HG02884 (cell line): Measurements from ENCODE around the gene CCDC92B.

ENCODE experiments used
- ATAC-seq: cut with Tn5 transposase; IDR thresholded peaks from one replicate; pipeline ENCODE4 v1.9.1; 2021; ENCODE audit warnings: mild to moderate bottlenecking, moderate library complexity; ENCODE audit not compliant: unreplicated experiment

Gene CCDC92B

DNA sequence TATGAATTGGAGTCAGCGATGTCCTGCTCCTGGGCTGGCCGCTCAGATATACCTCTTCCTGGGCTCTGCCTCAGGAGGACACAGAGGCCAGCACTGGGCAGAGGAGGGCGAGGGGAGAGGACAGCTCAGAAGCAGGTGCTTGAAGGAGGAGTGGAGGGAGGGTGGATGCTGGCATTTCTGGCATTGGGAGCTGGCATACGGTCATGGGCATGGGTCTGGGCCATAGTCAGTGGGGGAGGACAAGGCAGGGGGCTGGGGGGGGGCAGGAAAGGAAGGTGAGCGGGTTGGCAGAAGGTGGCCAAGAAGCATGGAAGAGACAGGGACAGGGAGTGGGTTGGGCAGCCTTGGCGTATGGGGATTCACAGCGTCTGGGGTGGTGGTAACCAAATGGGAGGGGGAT lies 30.1 kb upstream of the CCDC92B start:
- no peak for ATAC-seq

DNA sequence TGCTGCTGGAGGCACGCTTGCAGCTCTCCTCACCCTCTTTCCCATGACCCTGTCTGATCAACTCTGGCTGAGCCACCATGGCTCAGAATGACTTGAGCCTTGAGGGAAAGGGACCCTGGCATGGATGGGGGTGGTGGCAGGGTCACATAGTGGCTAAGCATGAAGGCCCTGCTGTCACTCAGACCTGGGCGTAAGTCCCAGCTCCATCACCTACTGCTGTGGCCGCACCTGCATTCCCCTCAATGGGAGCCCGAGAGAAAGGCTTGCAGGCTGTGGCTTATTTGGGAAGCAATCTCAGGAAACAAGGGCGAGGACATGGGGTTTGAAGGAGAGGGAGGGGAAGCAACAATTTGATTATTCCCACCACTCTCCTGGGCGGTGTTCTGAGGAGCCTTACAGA lies 29.0 kb upstream of the CCDC92B start:
- ATAC-seq = no peak

DNA sequence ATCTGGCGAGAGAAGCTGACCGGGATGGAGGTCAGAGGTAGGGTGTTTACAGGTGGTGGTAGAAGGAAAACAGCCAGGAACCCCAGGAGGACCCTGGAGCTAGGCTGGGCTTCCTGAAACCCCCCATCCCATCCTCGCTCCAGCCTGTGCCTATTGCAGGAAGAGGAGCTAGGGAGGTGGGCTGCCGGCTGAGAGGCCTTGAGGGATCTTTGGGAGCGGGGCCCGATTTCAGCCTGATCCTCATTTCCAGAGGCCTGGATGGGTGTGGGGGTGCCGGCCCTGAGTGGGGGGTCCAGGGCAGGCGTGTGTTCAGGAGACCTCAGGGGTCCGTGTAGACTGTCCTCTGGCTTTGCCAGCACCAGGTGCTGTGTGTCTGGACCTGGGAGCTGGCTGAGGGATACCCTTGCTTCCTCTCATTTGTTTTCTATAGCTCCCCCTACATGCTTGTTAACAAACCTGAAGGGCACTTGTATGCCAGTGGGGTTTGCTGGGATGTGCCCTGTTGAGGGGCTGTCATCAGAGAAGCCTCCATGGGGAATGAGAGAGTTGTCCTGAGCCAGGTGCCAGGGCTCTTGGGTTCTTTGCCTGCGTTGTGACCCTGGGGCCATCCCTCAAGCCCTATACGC lies 27.9 kb upstream of the CCDC92B start:
- no peak for ATAC-seq

DNA sequence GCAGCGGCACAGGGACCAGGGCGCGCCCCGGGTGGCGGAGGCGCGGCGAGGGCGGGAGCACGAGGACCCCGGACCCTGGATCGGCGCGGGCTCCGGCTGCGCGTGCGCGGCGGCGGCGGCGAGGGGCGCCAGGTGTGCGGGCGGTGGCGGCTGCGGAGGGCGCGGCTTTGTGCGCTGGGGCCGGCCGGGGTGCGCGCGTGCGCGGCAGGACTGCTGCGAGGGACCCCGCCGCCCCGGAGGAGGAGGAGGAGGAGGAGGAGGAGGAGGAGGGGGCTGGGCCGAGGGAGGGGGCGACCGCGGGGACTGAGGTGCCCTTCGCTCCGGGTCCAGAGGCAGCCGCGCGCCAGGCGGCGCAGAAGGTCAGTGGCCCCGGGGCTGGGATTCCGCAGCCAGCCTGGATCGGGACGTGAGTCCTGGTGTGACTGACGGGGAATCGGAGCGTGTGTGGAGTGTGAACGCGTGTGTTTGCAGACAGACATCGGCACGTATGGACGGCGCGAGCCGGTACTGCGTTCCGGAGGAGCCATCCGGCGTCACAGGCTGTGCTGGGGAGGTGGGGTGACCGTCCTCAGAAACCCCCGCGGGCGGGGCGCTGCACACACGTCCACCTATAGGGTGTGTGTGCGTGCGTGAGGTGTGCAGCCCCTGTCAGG lies 27.3 kb upstream of the CCDC92B start:
- no peak for ATAC-seq

DNA sequence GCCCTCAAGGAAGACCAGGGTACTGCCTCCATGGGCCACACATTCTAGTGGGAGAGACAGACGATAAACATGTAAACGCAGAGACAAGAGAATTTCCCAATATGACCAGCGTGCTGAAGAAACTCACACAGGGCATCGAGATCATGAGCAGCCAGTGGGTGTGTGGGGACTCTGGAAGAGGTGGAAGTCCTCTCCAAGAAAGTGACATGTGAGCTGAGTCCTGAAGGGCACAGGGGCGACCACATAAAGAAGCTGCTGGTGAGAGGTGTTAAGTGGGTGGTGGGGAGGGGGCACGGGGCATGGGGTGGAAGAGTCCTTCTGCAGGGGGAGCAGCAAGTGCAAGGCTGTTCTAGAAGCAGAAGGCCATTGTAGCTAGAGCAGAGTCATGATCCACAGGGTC lies 25.8 kb upstream of the CCDC92B start:
- no peak for ATAC-seq

DNA sequence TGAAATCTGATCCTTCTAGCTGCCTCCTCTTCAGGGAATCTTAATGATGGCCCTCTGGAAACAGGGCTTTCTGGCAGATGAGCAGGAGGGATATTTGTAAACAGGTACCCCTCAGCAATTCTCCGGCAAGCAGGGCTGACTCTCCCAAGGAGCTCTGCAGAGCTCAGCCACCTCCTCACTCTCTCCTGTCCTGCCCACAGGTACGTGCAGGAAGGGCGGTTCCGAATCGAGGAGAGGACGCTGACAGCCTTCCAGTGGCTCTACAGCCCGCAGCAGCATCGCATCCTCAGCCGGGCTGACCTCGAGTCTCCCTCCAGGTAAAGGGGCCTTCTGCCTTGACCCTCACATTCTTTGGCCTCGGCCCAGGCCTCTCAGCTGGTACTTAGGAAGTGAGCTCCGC lies 20.7 kb upstream of the CCDC92B start:
- no peak for ATAC-seq

DNA sequence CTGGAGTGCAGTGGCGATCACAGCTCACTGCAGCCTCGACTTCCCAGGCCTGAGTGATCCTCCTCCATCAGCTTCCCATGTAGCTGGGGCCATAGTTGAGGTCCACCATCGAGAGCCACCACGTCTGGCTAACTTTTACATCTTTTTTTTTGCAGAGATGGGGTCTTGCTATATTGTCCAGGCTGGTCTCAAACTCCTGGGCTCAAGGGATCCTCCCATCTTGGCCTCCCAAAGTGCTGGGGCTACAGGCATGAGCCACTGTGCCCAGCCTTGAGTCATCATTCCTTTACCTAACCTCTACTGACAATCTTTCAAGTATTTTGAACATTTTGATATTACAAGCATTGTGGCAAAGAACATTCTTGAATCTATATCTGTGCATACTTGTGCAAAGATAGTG lies 9.4 kb upstream of the CCDC92B start:
- ATAC-seq = no peak

DNA sequence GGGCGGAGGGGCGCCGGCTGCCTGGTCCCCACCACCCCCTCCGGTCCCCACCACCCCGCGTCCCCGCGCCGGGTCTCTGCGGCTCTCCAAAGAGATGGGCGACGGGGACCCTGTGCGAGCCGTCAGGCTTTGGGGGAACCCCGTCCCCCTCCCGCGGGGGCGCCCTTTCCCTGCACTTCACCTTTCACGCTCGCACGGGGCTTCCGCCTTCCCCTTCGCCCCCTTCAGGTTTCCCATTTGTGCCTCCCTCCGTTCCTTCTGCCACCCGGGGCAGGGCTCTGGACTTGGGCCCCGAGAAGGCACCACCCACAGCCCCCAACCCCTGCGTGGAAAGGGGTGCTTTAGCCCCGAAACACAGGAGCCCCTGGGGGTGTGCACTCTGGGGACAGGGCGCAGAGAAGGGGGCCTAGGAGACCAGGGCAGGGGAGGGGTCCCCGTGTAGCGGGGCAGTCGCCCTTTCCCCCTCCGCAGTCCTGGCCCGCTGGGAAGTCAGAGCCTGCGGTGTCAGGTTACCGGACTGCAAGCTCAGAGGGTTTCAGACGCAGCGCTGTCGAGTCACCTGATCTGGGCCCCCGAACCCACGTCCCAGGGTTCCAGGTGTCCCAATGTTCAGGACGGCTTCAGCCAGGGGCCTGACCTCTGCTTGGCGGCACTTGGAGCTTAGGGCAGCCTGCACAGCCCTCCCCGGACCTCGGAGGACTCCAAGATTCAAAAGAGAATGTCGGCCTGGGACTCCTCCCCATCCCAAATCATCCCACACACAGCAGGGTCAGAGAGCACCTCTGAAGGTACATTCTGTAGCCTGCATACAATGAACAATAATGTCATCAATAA lies 6.7 kb upstream of the CCDC92B start:
- no peak for ATAC-seq

DNA sequence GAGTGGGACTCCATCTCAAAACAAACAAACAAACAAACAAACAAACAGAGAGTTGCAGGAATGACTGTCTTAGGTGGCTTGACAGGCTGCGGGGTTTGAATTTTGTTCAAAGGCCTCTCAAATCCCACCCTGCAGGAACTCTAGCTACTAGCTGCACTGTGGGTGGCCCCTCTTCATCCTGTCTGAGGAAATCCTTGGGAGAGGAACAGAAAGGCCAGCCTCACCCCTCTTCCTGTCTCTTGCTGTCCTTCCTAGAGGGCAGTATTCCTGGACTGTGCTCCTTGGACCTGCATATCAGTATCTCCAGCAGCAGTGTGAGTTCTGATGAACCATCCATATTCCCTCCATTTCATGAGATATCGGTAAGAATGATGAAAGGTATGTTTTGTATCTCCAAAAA lies 2.0 kb upstream of the CCDC92B start:
- no peak for ATAC-seq

DNA sequence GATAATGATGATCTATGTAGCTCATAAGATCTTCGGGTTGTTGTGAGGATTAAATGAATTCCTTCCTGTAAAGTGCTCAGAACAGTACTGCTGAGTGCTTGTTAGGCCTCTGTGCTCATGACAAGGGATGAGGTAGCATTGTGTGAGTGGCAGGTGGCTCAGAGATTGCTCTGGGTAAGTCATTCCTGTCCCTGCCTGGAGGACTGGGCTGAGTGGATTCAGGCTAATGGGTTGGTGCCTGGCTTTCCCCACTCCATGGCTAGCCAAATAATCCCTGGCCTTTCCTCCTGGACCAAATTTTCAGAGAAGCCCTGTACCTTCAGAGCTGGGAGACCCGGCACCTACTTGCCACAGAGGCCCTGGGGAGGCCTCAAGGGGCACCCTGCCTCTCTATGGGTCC lies 1.3 kb upstream of the CCDC92B start:
- no peak for ATAC-seq

DNA sequence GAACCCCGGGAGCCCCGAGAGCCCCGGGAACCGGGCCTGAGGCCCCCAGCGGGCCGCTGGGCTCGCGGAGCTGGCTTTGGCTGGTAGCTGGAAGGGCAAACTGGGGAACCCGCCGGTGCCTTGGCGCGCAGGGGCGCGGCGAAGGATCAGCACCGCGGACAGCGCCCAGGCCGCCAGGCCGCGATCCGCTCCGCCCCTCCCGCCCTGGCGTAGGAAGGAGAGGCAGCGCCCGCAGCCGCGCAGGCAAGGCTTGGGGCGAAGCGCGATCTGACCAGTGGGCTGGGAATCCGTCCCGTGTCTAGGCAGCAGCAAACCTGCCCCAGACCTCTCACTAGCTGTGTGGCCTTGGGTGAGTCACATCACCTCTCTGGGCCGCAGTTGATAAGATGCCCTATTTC lies 331 bp upstream of the CCDC92B start:
- no peak for ATAC-seq

DNA sequence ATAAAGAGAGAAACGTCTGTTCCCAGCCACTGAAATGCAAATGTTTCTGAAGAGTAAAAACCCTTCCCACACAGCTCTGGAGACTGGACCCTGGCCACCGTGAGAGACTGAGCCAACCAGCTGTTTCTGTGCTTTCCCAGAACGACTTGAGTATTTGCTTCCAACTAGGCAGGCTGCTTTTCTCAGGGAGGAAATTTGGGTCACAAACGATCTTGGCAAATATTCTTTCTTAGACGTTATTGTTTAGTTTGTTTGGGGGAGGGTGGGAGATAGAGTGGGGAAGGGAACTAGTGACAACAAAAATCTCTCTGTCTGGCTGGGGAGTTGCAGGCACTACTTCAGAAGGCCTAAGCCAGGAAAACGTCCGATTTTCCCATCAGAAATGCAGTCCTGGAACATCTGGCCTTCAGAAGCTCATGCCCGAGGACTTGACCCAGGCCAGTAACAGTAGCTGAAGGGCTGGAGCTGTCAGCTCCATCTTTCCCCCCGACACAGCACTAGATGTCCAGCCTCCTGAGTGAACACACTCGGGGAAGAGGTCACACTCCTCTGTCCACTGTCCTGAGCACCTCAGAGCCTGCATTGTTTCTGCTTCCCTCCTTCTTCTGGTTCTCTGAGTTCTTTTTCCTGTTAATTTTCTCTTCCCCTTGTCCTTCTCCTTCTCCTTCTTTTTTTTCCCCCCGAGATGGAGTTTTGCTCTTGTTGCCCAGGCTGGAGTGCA lies 4.0 kb downstream of the CCDC92B start:
- no peak for ATAC-seq

DNA sequence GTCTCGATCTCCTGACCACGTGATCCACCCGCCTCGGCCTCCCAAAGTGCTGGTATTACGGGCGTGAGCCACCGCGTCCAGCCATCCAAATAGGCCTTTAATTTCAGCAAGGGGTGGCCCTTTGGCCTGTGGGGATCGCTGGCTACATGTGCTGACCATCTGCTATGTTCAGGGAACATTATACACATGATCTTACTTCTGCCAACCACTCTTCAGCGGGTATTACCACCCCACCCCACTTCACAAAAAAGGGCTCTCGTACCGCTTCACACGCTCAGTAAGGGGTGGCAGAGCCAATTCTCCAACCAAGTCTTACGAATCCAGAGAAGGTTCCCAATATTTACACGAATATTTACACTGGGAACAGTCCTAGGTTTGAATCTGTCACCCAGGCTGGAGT lies 11.8 kb downstream of the CCDC92B start:
- no peak for ATAC-seq

DNA sequence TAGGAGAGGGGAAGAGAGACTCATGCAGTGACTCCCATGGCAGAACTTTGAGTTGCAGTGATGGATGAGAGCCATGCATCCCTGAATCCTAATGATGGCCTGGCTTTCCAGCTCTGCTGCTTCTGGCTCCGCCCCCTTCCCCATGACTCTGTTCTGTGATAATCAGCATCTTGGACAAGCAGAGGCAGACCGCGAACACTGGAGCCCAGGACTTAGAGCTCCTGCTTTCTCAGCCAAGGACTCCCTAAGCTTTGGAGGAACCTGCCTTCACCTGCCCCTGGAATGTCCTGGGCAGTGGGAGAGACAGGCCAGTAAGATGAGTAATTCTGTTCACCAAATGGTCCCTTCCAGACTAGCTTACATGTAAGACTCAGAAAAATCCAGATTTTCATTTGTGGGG lies 12.5 kb downstream of the CCDC92B start:
- ATAC-seq = no peak

DNA sequence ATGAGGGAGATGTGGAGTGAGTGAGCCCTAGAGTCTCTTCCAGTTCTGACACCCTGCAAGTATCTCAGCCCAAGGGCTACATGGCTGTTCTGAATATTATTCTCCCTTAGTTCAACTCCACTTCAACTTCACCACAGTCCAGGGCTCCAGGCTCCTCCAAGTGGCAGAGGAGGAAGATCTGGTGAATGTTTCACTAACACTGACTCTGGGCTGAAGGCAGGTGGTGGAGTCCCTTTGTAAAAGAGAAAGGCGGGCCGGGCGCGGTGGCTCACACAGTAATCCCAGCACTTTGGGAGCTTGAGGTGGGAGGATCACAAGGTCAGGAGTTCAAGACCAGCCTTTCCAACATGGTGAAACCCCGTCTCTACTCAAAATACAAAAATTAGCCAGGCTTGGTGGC lies 13.6 kb downstream of the CCDC92B start:
- ATAC-seq = no peak

DNA sequence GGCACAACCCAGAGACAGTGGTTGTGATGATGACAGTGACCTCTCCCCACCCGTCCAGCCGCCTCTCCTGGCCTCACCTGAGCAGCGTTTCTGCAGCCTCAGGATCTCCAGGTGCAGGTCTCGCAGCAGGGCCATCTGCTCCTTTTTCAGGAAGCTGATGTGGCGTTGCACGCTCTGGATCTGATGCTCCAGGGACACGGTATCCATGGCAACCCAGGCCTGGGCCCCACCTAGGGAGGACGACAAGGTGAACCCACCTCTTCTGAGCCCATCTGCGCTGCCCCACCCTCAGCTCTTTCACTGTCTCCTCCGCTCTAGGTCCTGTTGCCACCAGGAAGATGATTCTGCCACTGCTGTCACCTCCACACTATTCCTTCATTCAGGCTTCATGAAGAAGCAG lies 14.5 kb downstream of the CCDC92B start:
- no peak for ATAC-seq

DNA sequence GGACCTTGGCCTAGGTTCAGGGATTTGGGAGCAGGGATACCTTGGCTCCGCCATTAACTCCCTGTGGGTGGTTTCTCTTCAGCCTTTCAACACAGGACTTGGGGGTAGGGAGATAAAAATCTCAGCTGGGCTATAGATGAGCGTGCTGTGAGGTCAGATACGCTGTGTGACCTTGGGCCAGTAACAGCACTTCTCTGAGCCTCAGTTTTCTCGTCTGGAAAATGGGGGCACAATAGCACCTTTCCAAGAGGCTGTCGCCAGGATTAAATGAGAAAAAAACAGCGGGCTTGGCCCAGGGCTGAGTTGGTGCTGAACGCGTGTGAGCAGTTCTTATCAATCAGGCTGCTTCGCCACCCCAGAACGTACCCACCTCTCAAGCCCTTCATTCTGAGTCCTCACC lies 17.6 kb downstream of the CCDC92B start:
- no peak for ATAC-seq

DNA sequence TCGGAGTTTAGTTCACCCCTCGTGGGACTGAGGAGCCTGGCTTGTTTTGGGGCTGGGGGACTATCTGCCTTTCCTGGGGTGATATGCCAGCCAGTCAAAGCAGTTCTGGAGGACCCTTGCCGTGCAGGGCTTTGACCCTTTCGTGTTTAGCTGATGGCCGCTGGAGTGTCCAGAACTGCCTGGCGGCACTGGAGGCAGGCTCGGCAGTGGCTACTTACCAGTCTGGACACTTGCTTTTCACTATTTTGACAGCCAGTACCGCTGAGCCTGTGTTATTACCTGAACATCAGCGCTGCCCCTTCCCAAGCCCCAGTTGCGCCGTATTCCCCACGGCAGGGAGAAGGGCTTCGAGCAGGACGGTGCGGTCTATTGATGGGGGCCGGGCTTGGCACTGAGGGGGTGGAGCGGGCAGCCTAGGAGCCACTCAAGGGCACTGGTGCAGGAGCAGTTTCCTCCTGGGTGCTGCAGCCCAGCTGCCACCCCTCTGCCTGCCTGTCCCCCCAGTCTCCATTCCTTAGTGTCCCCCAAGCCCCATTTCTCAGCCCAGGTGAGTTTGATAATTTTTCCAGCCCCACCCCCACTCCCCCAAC lies 18.6 kb downstream of the CCDC92B start:
- ATAC-seq = no peak

DNA sequence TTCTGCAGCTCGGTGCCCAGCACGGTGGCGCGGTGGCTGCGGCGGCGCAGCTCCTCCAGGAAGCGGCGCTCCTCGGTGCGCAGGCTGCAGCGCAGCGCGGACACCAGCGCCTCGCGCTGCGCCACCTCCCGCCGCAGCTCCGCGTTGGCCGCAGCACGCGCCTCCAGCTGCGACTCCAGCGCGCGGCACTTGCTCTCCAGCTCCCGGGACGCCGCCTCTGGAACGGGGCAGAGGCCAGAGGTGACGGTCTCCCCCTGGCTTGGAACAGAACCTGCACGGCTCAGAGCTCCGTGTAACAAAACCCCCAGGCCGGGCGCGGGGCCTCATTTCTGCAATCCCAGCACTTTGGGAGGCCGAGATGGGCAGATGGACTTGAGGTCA lies 24.7 kb downstream of the CCDC92B start:
- no peak for ATAC-seq

DNA sequence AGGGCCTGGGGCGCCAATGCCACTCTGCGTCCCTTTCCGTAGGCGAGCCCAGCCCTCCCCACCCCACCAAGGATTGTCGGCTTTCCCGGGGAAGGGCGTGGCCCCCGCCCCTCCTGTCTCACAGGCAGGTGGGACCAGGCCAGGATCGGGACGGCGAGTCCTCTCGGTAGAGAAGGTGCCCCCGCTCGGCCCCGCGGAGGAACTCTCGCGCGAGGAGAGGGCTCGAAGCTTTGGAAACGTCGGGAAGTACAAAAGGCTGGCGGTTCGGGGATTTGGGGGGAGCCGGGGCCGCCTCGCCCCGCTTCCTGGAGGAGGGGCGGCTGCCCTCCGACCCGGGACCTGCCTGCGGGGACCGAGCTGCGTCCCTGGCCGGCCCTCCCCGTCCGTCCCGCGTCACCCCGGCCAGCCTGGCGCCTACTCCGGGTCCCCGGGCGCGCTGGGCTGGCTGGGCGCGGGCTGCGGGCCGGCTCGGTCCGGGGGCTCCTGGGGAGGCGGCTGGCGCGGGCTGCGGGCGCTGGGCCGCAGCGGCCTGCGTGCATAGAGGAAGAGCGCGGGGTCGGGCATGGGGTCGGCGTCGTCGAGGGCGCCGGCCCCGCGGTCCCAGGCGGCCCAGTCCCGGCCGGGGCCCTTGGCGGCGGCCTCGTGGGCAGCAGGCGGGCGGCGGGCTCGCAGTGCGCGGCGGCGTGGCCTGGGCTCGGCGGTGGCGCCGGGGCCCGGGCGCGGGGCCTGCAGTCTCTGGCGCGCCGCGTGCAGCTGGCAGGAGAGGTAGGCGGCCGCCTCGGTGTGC lies 25.3 kb downstream of the CCDC92B start:
- ATAC-seq = no peak
